GM18511 (cell line): ENCODE data around the gene CIAO3.
A peak's percentile ranks its signal among the peaks of the same experiment; 100 is the strongest.

Source experiments
- ATAC-seq: cut with Tn5 transposase; IDR thresholded peaks from one replicate; pipeline ENCODE4 v1.9.1; 2021; ENCODE audit warnings: mild to moderate bottlenecking, moderate library complexity; ENCODE audit not compliant: unreplicated experiment

The CIAO3 gene

DNA sequence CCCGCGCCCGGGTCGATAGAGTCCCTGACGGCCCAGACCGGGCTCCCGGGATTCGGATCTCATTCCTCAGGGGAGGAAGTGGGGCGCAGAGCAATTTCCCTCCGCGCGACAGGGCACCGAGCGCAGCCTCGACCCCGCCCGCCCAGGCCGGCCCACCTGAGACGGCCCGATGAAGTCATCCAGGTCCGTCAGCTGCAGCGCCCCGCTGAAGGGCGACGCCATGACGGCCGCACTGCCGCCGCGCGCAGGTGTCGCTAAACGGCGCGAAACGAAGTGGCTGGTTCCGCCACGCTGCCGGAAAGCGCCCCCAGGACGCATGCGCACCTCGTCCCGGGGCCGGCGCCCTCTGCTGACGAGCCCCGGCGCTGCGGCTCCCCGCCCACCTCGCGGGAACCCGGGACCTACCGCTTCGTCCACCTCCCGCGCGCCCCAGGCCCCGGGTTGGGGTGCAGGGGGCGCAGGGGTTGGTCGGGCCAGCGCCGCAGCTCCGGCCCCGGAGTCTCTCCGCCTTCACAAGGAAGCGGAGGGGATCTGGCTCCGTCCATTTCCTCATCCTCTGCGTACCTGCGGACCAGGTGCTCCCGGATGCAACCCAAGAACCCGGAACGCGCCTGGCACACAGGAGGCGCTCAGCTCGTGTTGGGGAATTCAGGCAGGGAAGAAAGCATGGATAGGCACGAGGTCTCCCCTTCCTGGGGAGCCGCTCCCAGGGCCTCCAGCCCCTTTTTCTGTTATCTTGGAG, at the start of gene CIAO3:
Gene CIAO3, minus strand, starts transcription at position 234 of the 742 bp plus-strand sequence. Its CDS starts 12 bp downstream, at position 222.
- ATAC-seq = peak; percentile 77

DNA sequence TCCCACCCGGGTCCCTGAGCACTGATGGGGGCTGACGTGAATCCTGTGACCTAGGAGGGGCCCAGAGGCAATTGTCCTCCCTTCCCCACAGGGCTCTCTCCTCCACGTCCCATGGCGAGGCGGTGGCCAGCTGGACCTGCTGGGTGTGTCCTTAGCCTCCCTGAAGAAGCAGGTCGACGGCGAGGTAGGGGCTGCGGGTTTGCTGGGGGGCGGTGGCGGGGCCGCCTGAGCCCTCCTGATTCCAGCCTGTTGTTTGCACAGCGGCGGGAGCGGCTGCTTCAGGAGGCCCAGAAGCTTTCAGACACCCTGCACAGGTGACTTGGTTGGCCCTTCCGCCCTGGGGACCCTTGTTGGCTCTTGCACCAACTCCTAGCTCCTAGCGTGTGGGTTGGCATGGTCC, 49.3 kb upstream of the CIAO3 start:
- ATAC-seq = no peak

DNA sequence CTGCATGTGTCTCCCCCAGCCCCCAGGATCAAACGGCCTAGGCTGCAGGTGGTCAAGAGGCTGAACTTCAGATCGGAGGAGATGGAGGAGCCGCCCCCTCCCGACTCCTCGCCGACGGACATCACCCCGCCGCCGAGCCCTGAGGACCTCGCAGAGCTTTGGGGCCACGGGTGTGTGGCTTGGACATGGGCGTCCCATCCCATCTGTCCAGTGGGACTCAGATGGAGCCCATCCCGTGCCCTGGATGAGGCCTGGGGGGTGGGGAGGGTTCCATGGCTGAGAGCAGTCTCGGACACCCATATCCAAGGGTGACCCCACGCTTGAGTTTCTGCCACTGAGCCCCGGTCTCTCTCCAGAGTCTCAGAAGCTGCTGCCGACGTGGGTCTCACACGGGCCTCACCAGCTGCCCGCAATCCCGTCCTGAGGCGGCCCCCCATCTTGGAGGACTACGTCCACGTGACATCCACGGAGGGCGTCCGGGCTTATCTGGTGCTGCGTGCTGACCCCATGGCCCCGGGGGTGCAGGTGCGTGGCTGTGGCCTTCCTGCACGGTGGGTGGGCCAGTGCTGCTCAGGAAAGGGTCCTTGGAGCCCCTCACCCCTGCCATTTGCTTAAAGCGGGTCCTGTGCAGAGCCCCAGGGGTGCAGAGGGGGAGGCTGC, 48.5 kb upstream of the CIAO3 start:
- ATAC-seq = no peak

DNA sequence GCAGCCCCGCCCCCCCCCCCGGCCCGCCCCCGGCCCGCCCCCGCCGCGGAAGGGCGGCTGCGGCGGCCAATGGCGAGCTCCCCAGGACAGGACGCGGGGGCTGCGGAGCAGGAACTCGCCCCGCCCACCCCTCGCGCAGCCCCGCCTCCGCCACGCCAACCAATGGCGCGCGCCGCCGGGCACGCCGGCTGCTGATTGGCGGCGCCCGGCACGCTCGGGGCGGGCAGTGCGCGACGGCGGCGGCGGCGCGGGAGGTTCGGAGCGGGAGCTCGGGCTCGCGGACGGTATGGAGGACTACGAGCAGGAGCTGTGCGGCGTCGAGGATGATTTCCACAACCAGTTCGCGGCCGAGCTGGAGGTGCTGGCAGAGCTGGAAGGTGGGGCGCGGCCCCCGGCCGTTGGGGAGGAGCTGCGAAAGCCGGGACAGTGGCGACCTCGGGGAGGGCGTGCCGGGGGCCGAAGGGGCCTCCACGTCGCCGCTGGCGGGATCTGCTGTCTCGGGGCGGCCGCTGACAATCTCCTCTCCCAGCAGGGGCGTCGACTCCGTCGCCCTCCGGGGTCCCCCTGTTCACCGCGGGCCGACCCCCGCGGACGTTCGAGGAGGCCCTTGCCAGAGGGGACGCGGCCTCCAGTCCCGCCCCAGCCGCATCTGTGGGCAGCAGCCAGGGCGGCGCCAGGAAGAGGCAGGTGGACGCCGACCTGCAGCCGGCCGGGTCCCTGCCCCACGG, 47.8 kb upstream of the CIAO3 start, which contains the start of gene CHTF18:
Gene CHTF18, plus strand, starts transcription at position 222 of the 728 bp plus-strand sequence. Its CDS starts 65 bp downstream, at position 287.
- ATAC-seq = peak; percentile 83

DNA sequence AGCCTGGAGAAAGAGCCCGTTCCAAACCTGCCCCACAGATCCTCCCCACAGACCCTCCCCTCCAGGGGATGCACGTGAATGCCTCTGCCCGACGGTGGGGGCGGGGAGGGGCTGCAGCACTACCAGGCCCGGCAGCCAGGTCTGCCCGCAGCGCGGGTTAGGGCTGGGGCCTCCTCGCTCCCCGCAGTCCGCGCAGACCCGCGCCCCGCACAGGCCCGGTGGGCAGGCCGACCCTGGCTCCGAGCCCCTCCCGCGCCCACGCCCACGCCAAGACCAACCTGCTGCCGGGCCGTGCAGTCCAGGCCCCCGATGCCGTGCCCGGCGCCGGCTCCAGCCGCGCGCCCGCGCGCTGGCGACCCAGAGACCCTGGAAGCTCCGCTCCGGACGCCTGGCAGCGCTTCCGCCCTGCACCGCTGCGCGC, 47.2 kb upstream of the CIAO3 start, which contains the start of gene RPUSD1:
Gene RPUSD1, minus strand, starts transcription at position 404 of the 421 bp plus-strand sequence. CDS start 644 bp downstream, outside the sequence.
- peak; percentile 34 for ATAC-seq

DNA sequence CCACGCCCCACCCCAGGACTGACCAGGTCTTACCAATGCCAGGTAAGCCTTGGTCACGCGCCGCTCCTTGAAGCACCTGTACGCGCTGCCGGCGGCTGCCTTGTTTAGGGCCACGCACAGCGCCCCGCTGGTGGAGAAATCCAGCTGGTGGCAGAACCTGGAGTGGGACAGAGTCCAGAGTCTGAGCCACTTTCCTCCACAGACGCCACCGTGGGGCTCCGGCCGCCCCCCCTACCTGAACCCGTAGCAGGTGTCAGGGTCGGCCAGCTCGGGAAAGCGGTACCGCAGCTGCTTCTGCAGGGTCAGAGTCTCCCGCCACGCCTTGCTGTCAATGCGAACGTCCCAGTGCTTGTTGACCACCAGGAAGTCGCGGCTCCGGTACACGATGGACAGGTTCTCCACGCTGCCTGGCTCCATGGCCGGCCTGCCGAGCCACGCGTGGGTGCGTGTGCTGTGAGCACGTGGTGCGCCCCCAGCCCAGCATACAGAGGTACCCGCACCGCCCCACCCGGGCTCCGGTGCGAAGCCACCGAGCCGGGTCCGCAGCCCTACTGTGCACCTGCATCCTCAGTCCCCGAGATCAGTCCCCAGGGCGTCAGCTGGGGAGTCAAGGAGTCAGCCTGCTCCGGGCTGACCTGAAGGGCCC, 46.6 kb upstream of the CIAO3 start:
- no peak for ATAC-seq

DNA sequence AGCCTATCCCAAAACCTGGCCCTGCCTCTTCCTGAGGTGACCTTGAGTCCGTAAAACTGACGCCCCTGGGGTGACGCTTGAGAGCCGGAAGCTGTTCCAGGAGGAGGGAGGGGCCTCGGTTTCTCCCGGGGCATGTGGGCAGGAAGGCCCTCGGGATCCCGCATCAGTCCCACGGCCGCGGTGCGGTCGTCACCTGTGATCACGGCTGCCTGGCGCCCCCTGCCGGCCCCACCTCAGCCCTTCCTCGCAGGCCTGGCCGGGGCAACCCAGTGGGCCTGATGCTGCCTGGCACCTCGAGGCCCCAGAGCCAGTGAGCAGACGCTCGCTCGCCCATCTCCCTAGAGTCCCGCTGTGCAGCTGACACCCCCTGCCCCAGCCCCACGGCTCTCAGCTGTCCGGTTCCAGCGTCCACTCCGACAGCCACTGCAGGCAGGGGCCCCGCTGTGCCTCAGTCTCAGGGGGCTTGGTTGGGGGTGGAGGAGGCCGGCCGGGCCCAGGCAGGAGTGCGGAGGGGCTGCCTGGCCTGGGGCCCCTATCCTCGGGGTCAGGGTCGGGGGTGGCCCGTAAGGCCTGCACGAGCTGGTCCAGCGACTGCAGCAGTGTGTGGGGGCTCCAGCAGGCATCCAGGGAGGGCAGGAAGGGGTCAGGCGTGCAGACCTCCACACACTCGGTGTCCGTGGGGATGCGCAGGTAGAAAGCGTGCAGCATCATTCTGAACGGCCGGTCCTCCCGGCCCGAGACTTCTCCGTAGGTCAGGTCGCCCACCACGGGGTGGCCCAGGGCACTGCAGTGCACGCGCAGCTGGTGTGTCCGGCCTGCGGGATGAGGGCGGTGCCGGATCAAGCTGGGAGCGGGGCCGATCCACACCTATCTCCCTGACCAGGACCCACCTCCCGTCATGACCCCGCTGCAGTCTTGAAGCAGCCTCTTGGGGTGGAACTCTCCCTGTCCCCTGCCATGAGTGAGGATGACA, 45.1 kb upstream of the CIAO3 start:
- ATAC-seq = no peak

DNA sequence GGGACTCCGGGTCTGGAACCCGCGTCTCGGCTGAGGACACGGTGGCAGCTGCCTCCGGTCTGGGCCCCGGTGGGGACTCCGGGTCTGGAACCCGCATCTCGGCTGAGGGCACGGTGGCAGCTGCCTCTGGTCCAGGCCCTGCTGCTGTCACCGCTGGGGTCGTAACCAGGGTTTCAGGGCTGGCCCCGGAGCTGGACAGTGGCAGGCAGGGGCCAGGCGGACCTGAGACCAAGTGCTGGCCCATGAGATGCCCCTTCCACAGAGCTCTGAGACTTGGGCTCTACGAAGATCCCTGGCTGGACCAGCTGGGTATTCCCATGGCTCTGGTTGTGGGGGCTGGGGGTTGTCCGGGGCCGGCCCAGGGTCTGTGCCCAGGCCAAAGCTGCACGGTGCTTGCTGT, 43.6 kb upstream of the CIAO3 start:
- no peak for ATAC-seq

DNA sequence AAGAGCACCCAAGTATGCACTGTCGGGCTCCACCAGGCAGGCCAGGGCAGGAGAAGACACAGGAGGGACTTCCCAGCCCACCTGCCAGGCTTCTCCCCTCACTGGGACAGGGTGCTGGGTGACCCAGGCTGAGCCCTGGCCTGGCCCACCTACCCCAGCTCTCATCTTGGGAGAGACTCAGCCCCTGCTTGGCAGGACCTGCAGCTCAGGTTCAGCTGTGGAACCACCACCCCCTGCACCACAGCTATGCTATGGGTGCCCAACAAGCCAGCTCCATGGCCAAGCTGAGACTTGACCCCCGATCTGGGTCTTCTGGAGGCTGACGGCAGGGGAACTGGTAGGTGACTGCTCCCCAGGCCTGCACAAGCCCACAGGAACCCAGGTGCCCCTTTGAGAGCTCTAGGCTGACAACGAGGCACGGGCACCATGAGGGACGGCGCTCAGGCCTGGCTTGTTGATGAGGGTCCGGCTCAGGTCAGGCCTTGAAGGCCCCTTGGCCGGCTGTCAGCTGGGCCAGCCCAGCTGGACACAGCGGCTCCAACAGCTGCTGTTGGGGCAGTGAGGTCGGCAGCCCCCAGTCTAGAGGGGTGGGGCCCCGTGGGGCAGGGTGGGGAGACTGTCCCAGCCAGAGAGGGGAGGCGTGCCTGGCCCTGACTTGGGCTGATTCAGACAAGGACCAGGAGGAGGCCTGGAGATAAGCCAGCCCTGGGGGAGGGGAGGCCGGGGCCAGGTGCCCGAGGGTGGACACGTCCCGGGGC, 42.8 kb upstream of the CIAO3 start:
- ATAC-seq = no peak

DNA sequence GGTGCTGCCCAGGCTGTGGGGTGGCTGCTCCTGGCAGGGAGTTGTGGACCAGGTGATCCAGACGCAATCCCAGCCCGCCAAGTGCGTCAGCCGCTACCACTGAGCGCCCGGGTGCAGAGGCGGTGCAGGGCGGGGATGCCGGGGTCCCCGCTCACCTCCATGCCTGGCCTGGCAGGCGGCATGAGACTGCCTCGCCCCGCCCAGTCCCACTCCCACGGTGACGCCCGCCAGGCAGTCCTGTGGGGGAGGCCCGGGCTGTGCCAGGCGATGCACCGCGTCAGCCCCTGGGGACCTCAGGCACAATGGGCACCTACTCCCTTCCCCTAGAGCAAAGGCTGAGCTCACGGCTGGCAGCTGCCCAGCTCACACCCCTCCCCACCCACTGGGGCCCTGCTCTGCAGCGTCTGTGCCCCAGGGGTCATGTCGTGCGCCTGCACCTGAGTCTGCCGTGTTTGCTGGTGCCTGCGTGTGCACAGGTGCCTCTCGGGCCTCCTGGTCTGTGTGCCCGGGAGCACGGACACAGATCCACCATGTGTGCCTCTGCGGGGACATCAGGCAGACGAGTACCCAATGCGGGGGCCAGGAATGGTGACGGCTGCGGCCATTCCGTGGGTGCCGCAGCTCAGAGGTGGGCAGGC, 42.1 kb upstream of the CIAO3 start:
- no peak for ATAC-seq

DNA sequence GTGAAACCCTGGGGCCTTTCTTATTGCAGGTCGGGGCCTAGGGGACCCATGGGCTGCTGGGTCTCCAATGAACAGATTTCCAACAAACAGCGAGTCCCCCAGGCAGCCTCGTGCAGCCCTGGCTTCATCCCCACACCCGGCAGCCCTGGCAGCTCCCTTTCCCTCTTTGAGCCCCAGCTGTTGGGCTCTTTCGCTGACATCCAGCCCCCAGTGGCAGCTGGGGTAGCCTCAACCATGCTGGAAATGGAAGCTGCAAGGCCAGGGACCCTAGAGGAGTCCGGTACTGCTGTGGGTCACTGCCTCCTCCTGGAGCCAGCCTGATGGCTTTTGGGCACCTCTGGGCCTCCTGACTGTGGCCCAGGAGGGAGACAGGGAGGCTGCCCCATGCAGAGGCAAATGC, 41.5 kb upstream of the CIAO3 start:
- ATAC-seq = no peak

DNA sequence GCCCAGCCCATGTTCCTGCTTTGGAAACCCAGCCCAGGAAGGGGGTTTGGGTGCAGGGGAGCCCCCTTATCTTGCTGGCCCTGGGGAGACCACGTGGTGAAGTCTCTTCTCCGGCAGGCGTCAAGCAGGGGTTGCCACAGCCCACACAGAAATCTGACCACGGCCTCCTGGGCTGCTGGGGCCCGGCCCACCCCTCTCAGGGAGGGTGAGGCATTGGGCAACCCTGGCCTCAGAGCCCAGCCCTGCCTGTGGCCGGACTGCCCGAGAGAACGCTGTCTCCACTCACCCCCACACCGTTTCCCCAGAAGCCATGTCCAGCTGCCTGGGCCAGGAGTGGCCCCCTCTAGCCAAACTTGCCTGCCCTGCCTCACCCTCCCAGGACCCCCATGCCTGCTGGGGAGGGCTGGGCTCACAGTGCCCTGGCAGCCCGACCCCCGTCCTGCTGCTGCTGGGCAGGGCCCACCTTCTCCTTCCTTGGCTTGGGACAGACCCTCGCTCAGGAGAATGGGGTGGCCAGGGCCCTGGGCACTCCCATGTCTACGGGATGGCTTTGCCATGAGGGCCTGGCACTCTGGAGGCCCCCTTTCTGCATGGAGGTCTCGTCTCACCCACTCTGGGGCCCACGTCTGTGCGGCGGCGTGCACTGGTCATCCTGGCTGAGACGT, 40.7 kb upstream of the CIAO3 start:
- ATAC-seq = no peak

DNA sequence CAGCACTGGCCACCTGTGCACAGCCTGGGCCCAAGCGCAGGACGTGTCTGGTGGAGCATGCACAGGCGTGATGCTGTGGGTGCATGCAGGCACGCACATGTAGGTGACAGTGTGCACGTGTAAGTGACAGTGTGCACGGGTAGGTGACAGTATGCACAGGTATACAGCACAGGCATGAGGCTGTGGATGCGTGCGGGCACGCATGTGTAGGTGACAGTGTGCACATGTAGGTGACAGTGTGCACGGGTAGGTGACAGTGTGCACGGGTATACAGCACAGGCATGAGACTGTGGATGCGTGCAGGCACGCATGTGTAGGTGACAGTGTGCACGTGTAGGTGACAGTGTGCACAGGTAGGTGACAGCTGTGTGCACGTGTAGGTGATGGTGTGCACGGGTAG, 39.5 kb upstream of the CIAO3 start:
- no peak for ATAC-seq

DNA sequence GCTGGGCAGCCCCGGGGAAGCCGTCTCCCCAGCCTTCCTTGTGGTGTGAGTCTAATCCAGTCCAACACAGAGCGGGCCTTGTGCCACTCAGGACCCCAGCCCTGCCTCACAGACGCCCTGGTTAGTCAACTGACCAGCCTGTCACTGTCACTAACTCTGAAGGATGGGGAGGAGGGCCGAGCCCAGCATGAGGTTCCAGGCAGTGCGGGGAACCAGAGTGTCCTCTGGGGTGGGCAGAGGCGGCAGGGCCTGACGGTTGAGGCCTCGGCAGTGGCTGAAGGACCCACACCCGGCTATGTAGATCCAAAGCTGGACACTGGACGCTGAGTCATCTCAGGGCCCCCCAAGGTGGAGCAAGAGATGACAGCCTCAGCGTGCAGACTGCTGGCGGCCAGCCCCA, 38.8 kb upstream of the CIAO3 start:
- no peak for ATAC-seq

DNA sequence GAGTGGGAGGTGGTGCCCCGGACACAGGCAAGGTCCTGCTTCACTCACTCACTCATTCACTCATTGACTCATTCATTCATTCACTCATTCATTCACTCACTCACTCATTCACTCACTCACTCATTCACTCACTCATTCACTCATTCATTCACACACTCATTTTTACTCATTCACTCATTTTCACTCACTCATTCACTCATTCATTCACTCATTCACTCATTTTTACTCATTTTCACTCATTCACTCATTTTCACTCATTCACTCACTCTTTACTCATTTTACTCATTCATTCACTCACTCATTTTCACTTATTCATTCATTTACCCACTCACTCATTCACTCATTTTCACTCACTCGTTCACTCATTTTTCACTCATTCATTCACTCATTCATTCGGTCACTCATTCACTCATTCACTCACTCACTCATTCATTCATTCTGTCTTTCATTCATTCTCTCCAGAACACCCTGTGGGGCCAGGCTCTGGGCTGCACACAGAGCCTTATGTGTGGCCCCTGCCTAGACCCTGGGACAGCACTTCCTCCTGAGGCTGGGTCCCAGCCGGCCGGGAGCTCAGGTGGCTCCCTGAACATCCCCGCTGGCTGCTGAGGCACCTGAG, 38.2 kb upstream of the CIAO3 start:
- ATAC-seq = no peak

DNA sequence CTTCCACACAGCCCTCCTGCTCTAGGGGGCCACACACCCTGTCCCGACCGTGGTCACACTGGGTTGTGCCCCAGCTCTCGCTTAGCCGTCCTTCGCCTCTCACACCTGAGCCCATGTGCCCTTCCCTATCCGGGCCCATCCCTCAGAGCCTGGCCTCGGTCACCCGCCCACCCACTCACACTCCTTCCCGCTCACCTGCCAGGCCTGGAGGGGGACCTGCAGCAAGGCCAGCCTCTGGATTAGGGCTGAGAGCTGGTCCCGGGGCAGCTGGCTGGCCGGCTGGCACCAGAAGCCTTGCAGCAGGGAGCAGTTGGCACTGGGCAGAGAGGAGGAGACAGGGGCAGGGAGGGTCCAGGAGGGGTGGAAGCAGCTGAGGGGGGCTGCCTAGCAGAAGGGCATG, 37.6 kb upstream of the CIAO3 start:
- no peak for ATAC-seq

DNA sequence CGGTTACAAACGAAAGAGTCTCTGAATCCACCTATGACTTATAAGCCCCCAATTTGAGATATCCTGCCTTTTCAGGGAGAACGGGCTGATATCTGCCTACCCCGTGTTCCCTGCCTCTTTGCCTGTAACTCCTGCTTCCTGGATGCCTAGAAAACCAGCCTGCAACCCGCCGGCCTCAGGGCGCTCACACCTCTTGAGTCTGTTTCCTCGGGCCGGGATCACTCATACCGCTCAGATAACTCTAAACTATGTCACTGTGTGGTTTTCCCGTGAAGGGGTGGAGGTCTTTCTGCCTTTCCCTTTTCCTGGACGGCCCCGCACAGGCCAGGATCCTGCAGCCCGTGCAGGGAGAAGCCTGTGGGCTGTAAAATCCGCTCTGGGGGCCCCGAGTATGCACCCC, 37.0 kb upstream of the CIAO3 start:
- ATAC-seq = no peak

DNA sequence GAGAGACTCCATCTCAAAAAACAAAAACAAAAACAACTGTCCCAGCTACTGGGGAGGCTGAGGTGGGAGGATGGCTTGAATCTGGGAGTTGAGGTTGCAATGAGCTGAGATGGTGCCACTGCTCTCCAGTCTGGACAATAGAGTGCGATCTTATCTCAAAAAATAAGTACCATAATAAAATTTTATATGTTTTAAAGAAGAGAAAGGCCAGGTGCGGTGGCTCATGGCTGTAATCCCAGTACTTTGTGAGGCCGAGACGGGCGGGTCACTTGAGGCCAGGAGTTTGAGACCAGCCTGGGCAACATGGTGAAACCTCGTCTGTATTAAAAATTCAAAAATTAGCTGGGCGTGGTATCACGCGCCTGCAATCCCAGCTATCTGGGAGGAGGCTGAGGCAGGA, 36.0 kb upstream of the CIAO3 start:
- no peak for ATAC-seq
